ENCODE results near the gene ANAPC13.

GRCh38 chr3:134432236-134432635, 53.5 kb downstream of the ANAPC13 start:
- no peak for TF ChIP-seq GATA2 (IDR thresholded peaks at IDR 0.05; ENCODE audit: low read depth, low read length)
- TF ChIP-seq GATA3 (IDR thresholded peaks at IDR 0.05; ENCODE audit: low read depth, low read length) = no peak
